WERI-Rb-1 (cell line): Measurements from ENCODE around the gene ADAM10.

Experiments used
- DNase-seq: peaks from one replicate; pipeline ENCODE4 v3.0.0-alpha.2; 2020
- H3K27ac ChIP-seq: fragments of 250-450 bp; sonication (Bioruptor Pico); 2 replicates; pipeline ENCODE4 v1.5.1; 2020; ENCODE audit warnings: mild to moderate bottlenecking, moderate library complexity
- H3K27me3 ChIP-seq: fragments of 250-450 bp; sonication (Bioruptor Pico); 2 replicates; pipeline ENCODE4 v1.5.1; 2021; ENCODE audit warnings: mild to moderate bottlenecking, low read depth, moderate library complexity; ENCODE audit not compliant: insufficient read depth, severe bottlenecking
- H3K36me3 ChIP-seq: fragments of 250-450 bp; sonication (Bioruptor Pico); 2 replicates; pipeline ENCODE4 v1.5.1; 2020; ENCODE audit warnings: mild to moderate bottlenecking, moderate library complexity
- H3K4me3 ChIP-seq: 2 replicates; pipeline ENCODE4 v1.5.1; 2011; ENCODE audit warnings: low read depth, mild to moderate bottlenecking, control low read depth, low read length
- H3K9me3 ChIP-seq: fragments of 250-450 bp; sonication (Bioruptor Pico); 2 replicates; pipeline ENCODE4 v1.5.1; 2021; ENCODE audit warnings: mild to moderate bottlenecking, moderate library complexity; ENCODE audit not compliant: severe bottlenecking
- CTCF ChIP-seq: IDR thresholded peaks from 2 replicates; pipeline ENCODE4 v1.5.1; 2011; ENCODE audit warnings: low read depth, mild to moderate bottlenecking, control low read depth, inconsistent platforms, low read length

ADAM10 gene

GRCh38 chr15:58762285-58762684 lies 12.8 kb upstream of the ADAM10 start:
- H3K27me3 ChIP-seq: no peaks in the 10 kb centered on the region
- no peak overlapping the region for H3K27ac ChIP-seq
- TF ChIP-seq CTCF: no peak
- DNase-seq: no peak
- H3K36me3 ChIP-seq: no peaks in the 10 kb centered on the region
- peaks cover 6% of the 10 kb centered on the region for H3K9me3 ChIP-seq
- no peak overlapping the region for H3K4me3 ChIP-seq

GRCh38 chr15:58761010-58761388 lies 11.5 kb upstream of the ADAM10 start:
- Histone ChIP-seq H3K27me3 (no peaks in the 10 kb centered on the region), H3K36me3 (no peaks in the 10 kb centered on the region), H3K9me3 (peaks cover 6% of the 10 kb centered on the region), H3K27ac (no peak overlapping the region), H3K4me3 (no peak overlapping the region)
- TF ChIP-seq CTCF: no peak
- no peak for DNase-seq

- H3K27ac ChIP-seq: no peak overlapping the region
- H3K27me3 ChIP-seq: no peaks in the 10 kb centered on the region
- no peak for TF ChIP-seq CTCF
- H3K36me3 ChIP-seq: no peaks in the 10 kb centered on the region
- H3K9me3 ChIP-seq: peaks cover 6% of the 10 kb centered on the region
- H3K4me3 ChIP-seq: no peak overlapping the region
- no peak for DNase-seq
Observed at GRCh38 chr15:58760385-58761009, 11.0 kb upstream of the ADAM10 start.

GRCh38 chr15:58758141-58758540 lies 8.6 kb upstream of the ADAM10 start:
- H3K4me3 ChIP-seq: no peak overlapping the region
- no peaks in the 10 kb centered on the region for H3K27me3 ChIP-seq
- no peak overlapping the region for H3K27ac ChIP-seq
- H3K36me3 ChIP-seq: no peaks in the 10 kb centered on the region
- no peaks in the 10 kb centered on the region for H3K9me3 ChIP-seq
- DNase-seq: no peak
- peak; percentile 16; the same call in 1 of the 2 replicates for TF ChIP-seq CTCF

GRCh38 chr15:58755956-58756355 lies 6.4 kb upstream of the ADAM10 start:
- Histone ChIP-seq H3K27me3 (no peaks in the 10 kb centered on the region), H3K9me3 (no peaks in the 10 kb centered on the region), H3K4me3 (no peak overlapping the region), H3K36me3 (no peaks in the 10 kb centered on the region), H3K27ac (no peak overlapping the region)
- TF ChIP-seq CTCF: no peak
- no peak for DNase-seq

- no peak overlapping the region for H3K4me3 ChIP-seq
- no peak for TF ChIP-seq CTCF
- no peaks in the 10 kb centered on the region for H3K27me3 ChIP-seq
- DNase-seq: no peak
- no peaks in the 10 kb centered on the region for H3K9me3 ChIP-seq
- H3K36me3 ChIP-seq: no peaks in the 10 kb centered on the region
- no peak overlapping the region for H3K27ac ChIP-seq
Observed at GRCh38 chr15:58755350-58755749, 5.8 kb upstream of the ADAM10 start.
